Memory B cell (primary cell): ENCODE data around the gene BRIP1.

ENCODE experiments used
- ATAC-seq: fragments of 150-1000 bp; cut with Tn5 transposase; 2 replicates; pipeline ENCODE4 v1.10.0; 2021; ENCODE audit warnings: low read depth, mild to moderate bottlenecking, moderate library complexity
- DNase-seq, 2 donors: peaks; one replicate each; pipeline ENCODE4 v3.0.0; 2022; ENCODE audit warnings: low spot score in 2 of 2
- H3K27ac Mint-ChIP-seq: one replicate; pipeline ENCODE4 v1.8.0; 2022; ENCODE audit warnings: mild to moderate bottlenecking, moderate library complexity, mixed read lengths
- H3K27me3 Mint-ChIP-seq: one replicate; pipeline ENCODE4 v1.8.0; 2022; ENCODE audit warnings: mixed read lengths
- H3K36me3 Mint-ChIP-seq: one replicate; pipeline ENCODE4 v1.8.0; 2022; ENCODE audit warnings: mild to moderate bottlenecking, mixed read lengths
- H3K4me1 Mint-ChIP-seq: one replicate; pipeline ENCODE4 v1.8.0; 2022; ENCODE audit warnings: mixed read lengths
- H3K4me3 Mint-ChIP-seq: one replicate; pipeline ENCODE4 v1.8.0; 2022; ENCODE audit warnings: mild to moderate bottlenecking, moderate library complexity, mixed read lengths
- H3K9me3 Mint-ChIP-seq: one replicate; pipeline ENCODE4 v1.8.0; 2022; ENCODE audit warnings: mixed read lengths

BRIP1 gene

GRCh38 chr17:61701978-61702377 is 161.3 kb downstream of the BRIP1 start:
- peaks cover 30% of the 10 kb centered on the region for H3K9me3 Mint-ChIP-seq
- ATAC-seq = no peak

GRCh38 chr17:61701334-61701733 is 162.0 kb downstream of the BRIP1 start:
- Mint-ChIP-seq H3K4me3 (no peak overlapping the region), H3K27me3 (no peaks in the 10 kb centered on the region), H3K4me1 (no peaks in the 10 kb centered on the region), H3K9me3 (peaks cover 28% of the 10 kb centered on the region), H3K36me3 (peaks cover 5% of the 10 kb centered on the region), H3K27ac (no peak overlapping the region)
- ATAC-seq (no peak), DNase-seq (no peak)

More at GRCh38 chr17:61701978-61702377, 161.3 kb downstream of the BRIP1 start:
- no peaks in the 10 kb centered on the region for H3K4me1 Mint-ChIP-seq
- peaks cover 5% of the 10 kb centered on the region for H3K36me3 Mint-ChIP-seq
- no peak for DNase-seq
- H3K27me3 Mint-ChIP-seq = no peaks in the 10 kb centered on the region
- H3K27ac Mint-ChIP-seq = no peak overlapping the region
- no peak overlapping the region for H3K4me3 Mint-ChIP-seq

- H3K4me1 Mint-ChIP-seq = no peaks in the 10 kb centered on the region
- no peak for ATAC-seq
These were observed 163.1 kb downstream of the BRIP1 start for GRCh38 chr17:61700252-61700651.

GRCh38 chr17:61699694-61700093 is 163.6 kb downstream of the BRIP1 start:
- Mint-ChIP-seq H3K27me3 (no peaks in the 10 kb centered on the region), H3K9me3 (peaks cover 24% of the 10 kb centered on the region), H3K27ac (no peak overlapping the region), H3K4me1 (no peaks in the 10 kb centered on the region), H3K36me3 (peaks cover 7% of the 10 kb centered on the region), H3K4me3 (no peak overlapping the region)
- DNase-seq (no peak), ATAC-seq (no peak)

More at GRCh38 chr17:61700252-61700651, 163.1 kb downstream of the BRIP1 start:
- Mint-ChIP-seq H3K27me3 (no peaks in the 10 kb centered on the region), H3K27ac (no peak overlapping the region), H3K36me3 (peaks cover 7% of the 10 kb centered on the region), H3K9me3 (peaks cover 26% of the 10 kb centered on the region), H3K4me3 (no peak overlapping the region)
- DNase-seq = no peak

- H3K4me1 Mint-ChIP-seq = no peaks in the 10 kb centered on the region
- H3K36me3 Mint-ChIP-seq = peaks cover 7% of the 10 kb centered on the region
- no peak overlapping the region for H3K4me3 Mint-ChIP-seq
- H3K27ac Mint-ChIP-seq = no peak overlapping the region
- H3K27me3 Mint-ChIP-seq = no peaks in the 10 kb centered on the region
- H3K9me3 Mint-ChIP-seq = peaks cover 23% of the 10 kb centered on the region
- DNase-seq (no peak), ATAC-seq (no peak)
These were observed 164.3 kb downstream of the BRIP1 start for GRCh38 chr17:61699032-61699431.

- DNase-seq = no peak
- Mint-ChIP-seq H3K9me3 (peaks cover 22% of the 10 kb centered on the region), H3K4me3 (no peak overlapping the region), H3K27ac (no peak overlapping the region), H3K4me1 (no peaks in the 10 kb centered on the region), H3K36me3 (peaks cover 7% of the 10 kb centered on the region), H3K27me3 (no peaks in the 10 kb centered on the region)
- ATAC-seq = no peak
These were observed 165.1 kb downstream of the BRIP1 start for GRCh38 chr17:61698244-61698643.

GRCh38 chr17:61695779-61696337 is 167.5 kb downstream of the BRIP1 start:
- Mint-ChIP-seq H3K36me3 (peaks cover 5% of the 10 kb centered on the region), H3K27ac (no peak overlapping the region), H3K4me3 (no peak overlapping the region), H3K4me1 (no peaks in the 10 kb centered on the region), H3K9me3 (peaks cover 17% of the 10 kb centered on the region), H3K27me3 (no peaks in the 10 kb centered on the region)
- DNase-seq = no peak
- ATAC-seq = no peak

- no peaks in the 10 kb centered on the region for H3K27me3 Mint-ChIP-seq
- H3K4me1 Mint-ChIP-seq = no peaks in the 10 kb centered on the region
- DNase-seq (no peak), ATAC-seq (no peak)
- no peak overlapping the region for H3K27ac Mint-ChIP-seq
- peaks cover 12% of the 10 kb centered on the region for H3K9me3 Mint-ChIP-seq
- H3K4me3 Mint-ChIP-seq = no peak overlapping the region
- H3K36me3 Mint-ChIP-seq = peaks cover 8% of the 10 kb centered on the region
These were observed 169.2 kb downstream of the BRIP1 start for GRCh38 chr17:61694095-61694494.

- peaks cover 2% of the 10 kb centered on the region for H3K9me3 Mint-ChIP-seq
- H3K36me3 Mint-ChIP-seq = peaks cover 5% of the 10 kb centered on the region
- H3K27me3 Mint-ChIP-seq = no peaks in the 10 kb centered on the region
- DNase-seq (no peak), ATAC-seq (no peak)
- no peak overlapping the region for H3K27ac Mint-ChIP-seq
- no peaks in the 10 kb centered on the region for H3K4me1 Mint-ChIP-seq
- H3K4me3 Mint-ChIP-seq = no peak overlapping the region
These were observed 173.6 kb downstream of the BRIP1 start for GRCh38 chr17:61689610-61690180.

GRCh38 chr17:61687769-61688168 is 175.6 kb downstream of the BRIP1 start:
- Mint-ChIP-seq H3K36me3 (peaks cover 5% of the 10 kb centered on the region), H3K27me3 (no peaks in the 10 kb centered on the region), H3K27ac (no peak overlapping the region), H3K9me3 (peaks cover 2% of the 10 kb centered on the region), H3K4me1 (no peaks in the 10 kb centered on the region), H3K4me3 (no peak overlapping the region)
- DNase-seq (no peak), ATAC-seq (no peak)

- H3K4me1 Mint-ChIP-seq = no peaks in the 10 kb centered on the region
- no peak overlapping the region for H3K4me3 Mint-ChIP-seq
- peaks cover 2% of the 10 kb centered on the region for H3K9me3 Mint-ChIP-seq
- DNase-seq (no peak), ATAC-seq (no peak)
- no peaks in the 10 kb centered on the region for H3K27me3 Mint-ChIP-seq
- no peak overlapping the region for H3K27ac Mint-ChIP-seq
- H3K36me3 Mint-ChIP-seq = peaks cover 5% of the 10 kb centered on the region
These were observed 177.2 kb downstream of the BRIP1 start for GRCh38 chr17:61686113-61686512.

- Mint-ChIP-seq H3K4me1 (no peaks in the 10 kb centered on the region), H3K4me3 (no peak overlapping the region), H3K27me3 (no peaks in the 10 kb centered on the region), H3K27ac (no peak overlapping the region), H3K36me3 (peaks cover 5% of the 10 kb centered on the region), H3K9me3 (peaks cover 5% of the 10 kb centered on the region)
- DNase-seq = no peak
- no peak for ATAC-seq
These were observed 178.5 kb downstream of the BRIP1 start for GRCh38 chr17:61684818-61685217.

- DNase-seq (no peak), ATAC-seq (no peak)
- Mint-ChIP-seq H3K4me1 (no peaks in the 10 kb centered on the region), H3K27me3 (no peaks in the 10 kb centered on the region), H3K4me3 (no peak overlapping the region), H3K36me3 (peaks cover 3% of the 10 kb centered on the region), H3K27ac (no peak overlapping the region), H3K9me3 (peaks cover 4% of the 10 kb centered on the region)
These were observed 179.2 kb downstream of the BRIP1 start for GRCh38 chr17:61684172-61684571.

GRCh38 chr17:61683466-61683865 is 179.9 kb downstream of the BRIP1 start:
- no peak overlapping the region for H3K27ac Mint-ChIP-seq
- DNase-seq (no peak), ATAC-seq (no peak)
- H3K4me3 Mint-ChIP-seq = no peak overlapping the region
- H3K4me1 Mint-ChIP-seq = no peaks in the 10 kb centered on the region
- no peaks in the 10 kb centered on the region for H3K27me3 Mint-ChIP-seq
- peaks cover 3% of the 10 kb centered on the region for H3K9me3 Mint-ChIP-seq
- H3K36me3 Mint-ChIP-seq = no peaks in the 10 kb centered on the region

GRCh38 chr17:61680921-61681320 is 182.4 kb downstream of the BRIP1 start:
- Mint-ChIP-seq H3K4me3 (no peak overlapping the region), H3K27ac (no peak overlapping the region), H3K27me3 (no peaks in the 10 kb centered on the region), H3K9me3 (peaks cover 3% of the 10 kb centered on the region), H3K4me1 (no peaks in the 10 kb centered on the region), H3K36me3 (no peaks in the 10 kb centered on the region)
- ATAC-seq = no peak
- no peak for DNase-seq
